ENCODE results near the gene NCR3LG1. TPM values are rescaled to one million over a fixed set of nuclear protein-coding genes. Genes with fewer than 3 reads are reported as not detected.

NCR3LG1 gene
- total RNA-seq, 1 experiment from 2014 or later, result 1.1 TPM

GRCh38 chr11:17392872-17393271 lies 41.3 kb downstream of the NCR3LG1 start:
- DNase-seq (ENCODE audit: low read depth), result no peak

DNA sequence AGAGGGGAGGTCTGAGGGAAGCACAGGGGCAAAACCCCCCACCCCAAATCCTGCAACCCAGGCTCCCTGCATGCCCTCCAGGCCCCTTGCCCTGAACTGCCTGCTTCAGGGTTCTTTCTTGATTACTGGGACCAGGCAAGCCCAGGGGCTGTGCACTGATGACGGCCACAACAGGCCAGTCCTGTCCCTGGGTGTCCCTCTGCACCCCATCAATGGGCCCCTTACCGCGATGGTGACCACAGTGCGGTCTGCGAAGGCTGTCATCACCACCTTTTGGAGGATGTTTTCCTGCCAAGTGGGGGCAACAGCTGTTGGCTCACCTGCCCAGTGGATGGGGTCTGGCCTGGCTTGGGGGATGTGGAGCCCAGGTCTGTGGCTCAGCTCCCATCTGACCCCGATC lies 41.9 kb downstream of the NCR3LG1 start:
- no peak for DNase-seq (ENCODE audit: low read depth)

- DNase-seq (ENCODE audit: low read depth), result no peak
Measured at GRCh38 chr11:17394743-17395390, 43.3 kb downstream of the NCR3LG1 start.

DNA sequence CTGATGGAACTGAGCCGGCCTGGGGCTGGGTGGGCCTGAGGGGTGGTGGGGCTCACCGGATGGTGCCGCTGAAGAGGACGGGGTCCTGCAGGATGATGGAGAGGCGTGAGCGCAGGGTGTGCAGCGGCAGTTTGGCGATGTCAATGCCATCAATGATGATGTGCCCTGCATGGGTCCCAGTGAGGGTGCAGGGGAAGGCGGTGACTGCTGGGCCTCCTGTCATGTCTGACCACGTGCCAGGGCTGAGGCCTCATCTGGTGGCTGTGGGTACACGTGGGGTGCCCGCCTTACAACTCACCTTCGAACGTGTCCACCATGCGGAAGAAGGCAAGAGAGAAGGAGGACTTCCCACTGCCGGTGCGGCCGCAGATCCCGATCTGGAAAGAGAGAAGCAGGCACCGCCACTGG lies 44.0 kb downstream of the NCR3LG1 start:
- DNase-seq (ENCODE audit: low read depth), result no peak

GRCh38 chr11:17395978-17396377 lies 44.4 kb downstream of the NCR3LG1 start:
- no peak for DNase-seq (ENCODE audit: low read depth)

GRCh38 chr11:17396598-17397310 lies 45.2 kb downstream of the NCR3LG1 start:
- no peak for DNase-seq (ENCODE audit: low read depth)

- DNase-seq (ENCODE audit: low read depth), result no peak
Measured at GRCh38 chr11:17397311-17398002, 45.9 kb downstream of the NCR3LG1 start.

DNA sequence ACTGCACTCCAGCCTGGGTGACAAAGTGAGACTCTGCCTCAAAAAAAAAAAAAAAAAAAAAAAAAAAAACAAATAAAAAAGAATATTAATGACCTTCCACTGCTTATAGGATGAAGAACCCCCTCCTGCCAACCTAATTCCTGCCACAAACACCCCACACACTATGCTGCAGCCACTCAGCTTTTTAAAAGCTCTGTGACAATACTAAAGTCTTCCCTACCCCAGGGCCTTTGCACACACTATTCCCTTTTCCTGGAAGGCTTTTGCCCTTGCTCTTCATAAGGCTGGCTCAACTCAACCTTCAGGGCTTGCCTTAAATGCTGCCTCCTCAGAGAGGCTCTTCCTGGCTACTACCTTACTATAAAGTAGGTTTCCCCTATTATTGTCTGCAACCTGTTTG lies 47.6 kb downstream of the NCR3LG1 start:
- no peak for DNase-seq (ENCODE audit: low read depth)

GRCh38 chr11:17400048-17400775 lies 48.6 kb downstream of the NCR3LG1 start:
- DNase-seq (ENCODE audit: low read depth), result no peak

DNA sequence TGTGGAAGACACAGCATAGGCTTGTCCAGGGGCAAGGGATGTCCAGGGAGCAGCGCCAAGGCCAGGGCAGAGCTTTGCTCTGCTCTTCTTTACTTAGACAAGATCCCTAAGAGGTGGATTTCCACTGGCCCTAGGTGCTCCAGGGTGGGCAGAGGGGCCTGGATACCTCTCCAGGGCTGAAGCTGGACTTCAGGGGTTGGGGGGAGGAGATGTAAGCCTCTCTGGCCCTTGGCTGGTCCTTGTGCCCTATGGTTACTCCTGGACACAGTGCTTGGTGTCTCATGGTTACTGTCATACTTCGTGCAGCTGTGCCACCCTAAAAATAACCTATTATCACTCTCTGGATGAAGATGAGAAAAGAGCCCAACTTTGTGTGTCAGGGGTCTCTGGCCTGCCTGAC lies 49.7 kb downstream of the NCR3LG1 start:
- DNase-seq (ENCODE audit: low read depth), result no peak

DNA sequence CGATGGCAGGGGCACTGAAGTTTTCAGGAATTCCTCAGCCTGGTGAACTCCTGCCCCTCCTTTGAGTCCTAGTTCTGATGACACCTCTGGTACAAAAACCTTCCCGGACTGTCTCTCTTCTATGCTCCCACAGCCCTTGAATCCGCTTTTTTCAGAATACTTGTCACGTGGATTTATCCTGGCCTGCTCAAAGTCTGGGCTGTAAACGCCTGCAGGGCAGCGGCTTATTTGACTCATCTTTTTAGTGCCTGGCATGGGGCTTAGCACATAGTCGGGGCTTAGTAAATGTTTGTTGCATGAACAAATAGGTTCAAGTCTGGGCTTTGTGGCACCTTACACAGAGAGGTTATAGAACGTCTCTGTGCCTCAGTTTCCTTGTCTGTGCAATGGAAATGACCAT lies 50.2 kb downstream of the NCR3LG1 start:
- peak; percentile 11 for DNase-seq (ENCODE audit: low read depth)

DNA sequence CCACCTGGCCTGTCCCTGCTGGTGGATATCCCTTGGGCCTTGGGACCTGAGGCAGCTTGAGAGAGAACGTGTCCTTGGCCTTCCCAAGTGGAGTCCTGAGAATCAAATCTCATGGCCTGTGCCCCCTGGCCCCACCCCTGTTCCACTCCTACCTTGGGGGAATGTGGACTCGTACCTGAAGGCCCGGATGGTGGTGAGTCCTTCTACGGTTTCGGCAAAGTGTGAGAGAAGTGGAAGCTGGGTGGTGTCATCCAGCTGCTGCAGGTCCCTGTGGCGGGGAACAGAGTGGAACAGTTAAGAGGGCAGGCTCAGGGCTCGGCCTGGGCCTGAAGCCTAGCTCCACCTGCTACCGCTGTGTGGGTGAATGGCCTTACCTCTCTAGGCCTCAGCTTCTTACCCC lies 50.9 kb downstream of the NCR3LG1 start:
- no peak for DNase-seq (ENCODE audit: low read depth)

GRCh38 chr11:17403980-17404759 lies 52.6 kb downstream of the NCR3LG1 start:
- peak; percentile 68 for DNase-seq (ENCODE audit: low read depth)

DNA sequence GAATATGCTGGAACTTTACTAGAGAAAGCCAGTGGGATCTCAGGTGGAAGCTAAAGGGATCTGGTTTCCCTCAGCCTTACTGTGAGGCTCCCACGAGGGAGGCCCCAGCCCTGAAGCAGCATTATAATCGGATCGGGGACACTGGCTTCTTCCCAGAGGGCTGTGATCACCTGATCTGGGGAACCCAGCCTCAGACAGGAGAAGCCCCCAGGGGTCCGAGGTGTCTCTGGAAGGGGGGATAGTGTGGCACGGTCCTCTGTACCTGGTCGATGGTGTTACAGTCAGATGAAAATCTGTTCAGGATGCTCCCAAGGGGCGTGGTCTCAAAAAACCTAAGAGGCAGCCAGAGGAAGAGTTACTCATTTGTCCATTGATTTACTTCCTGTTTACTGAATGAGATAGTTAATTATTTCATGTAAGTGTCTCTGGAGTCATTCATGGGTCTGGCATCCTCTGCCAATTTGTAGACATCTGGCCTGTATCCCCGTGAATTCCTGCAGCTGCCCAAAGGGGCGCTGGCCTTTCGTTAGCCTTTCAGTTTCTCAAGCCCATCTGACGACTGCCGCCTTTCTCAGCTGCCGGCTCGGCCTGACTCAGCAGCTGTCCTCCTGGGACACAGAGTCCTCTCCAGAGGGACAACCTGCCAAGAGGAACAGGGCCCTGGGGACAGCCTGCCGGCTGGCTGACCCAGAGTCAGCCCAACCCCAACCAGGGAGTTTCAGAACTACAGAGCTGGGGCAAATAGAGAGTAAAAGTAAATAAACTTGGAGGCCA lies 53.8 kb downstream of the NCR3LG1 start:
- peak; percentile 74 for DNase-seq (ENCODE audit: low read depth)

- no peak for DNase-seq (ENCODE audit: low read depth)
Measured at GRCh38 chr11:17406082-17406817, 54.6 kb downstream of the NCR3LG1 start.

DNA sequence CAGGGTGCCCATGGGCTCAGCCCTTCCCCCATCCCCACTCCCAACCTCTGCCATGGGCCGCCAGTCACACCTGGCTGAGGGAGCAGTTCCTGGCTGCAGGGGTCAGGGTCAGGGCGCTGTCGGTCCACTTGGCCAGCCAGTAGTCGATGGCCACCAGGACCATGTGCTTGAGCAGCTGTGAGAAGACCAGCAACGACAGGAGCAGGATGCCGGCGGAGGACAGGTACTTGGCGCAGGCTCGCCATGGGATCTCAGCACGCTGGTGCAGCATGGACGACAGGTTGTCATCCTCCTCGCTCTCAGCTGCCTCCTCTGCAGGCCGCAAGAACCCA lies 55.2 kb downstream of the NCR3LG1 start:
- DNase-seq (ENCODE audit: low read depth), result no peak

GRCh38 chr11:17407575-17407974 lies 56.0 kb downstream of the NCR3LG1 start:
- no peak for DNase-seq (ENCODE audit: low read depth)

DNA sequence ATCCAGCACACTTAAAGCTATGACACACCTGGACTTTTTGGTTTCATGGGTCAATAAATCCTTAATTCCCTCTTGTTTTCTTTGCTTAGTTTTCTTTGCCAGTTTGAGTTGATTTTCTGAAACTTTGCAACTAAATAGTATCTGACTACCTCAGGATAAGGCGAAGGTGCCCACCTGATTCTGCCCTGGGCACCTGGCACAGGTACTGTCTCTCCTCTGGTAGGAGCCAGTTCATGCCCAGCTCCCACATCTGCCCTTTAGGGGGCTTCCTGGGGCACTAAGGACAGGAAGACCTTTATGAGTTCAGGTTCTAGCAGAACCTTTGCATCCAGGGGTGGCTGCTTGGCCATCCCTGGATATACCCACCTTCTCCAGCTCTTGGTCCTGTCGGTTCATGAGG lies 56.4 kb downstream of the NCR3LG1 start:
- no peak for DNase-seq (ENCODE audit: low read depth)

DNA sequence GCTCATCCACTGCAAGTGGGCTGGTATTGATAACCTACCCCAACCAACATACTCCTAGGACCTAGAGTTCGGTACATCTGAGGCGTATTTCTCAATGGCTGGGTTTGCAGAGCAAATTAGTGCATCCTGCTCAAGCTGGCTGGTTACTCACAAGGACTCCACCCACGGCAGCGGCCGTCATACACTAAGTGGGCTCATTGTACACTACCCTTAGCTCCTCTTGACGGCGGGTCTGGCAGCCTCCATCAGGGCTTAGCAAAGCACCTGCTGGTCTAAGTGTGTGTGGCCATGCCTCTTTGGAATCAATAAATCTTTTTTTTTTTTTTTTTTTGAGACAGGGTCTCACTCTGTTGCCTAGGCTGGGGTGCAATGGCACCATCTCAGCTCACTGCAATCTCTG lies 57.0 kb downstream of the NCR3LG1 start:
- no peak for DNase-seq (ENCODE audit: low read depth)
